ENCODE measurements around the gene SRCAP.

SRCAP gene

GRCh38 chr16:30740364-30741251 lies 41.6 kb downstream of the SRCAP start:
- DNase-seq: no peak
- CTCF ChIA-PET: interaction anchor here (0.9 kb wide), 1 partner anchor 19 kb away, joined by 4 read pairs; no protein-coding TSS in a partner anchor
- no peaks in the 10 kb centered on the region for H3K27me3 ChIP-seq (replicated peaks in 2 of 5; ENCODE audit: control insufficient read depth in 4 of 5, insufficient read depth in 5 of 5, low read length in 4 of 5)
- POLR2A ChIA-PET: no interaction called here
- no peak overlapping the region for H3K27ac ChIP-seq (ENCODE audit: insufficient read depth in 1 of 2, low read depth in 1 of 2, low read length in 2 of 2, poor library complexity in 1 of 2, severe bottlenecking in 2 of 2)
- H3K9me3 ChIP-seq (ENCODE audit: control extremely low read depth in 1 of 5, control insufficient read depth in 4 of 5, insufficient read depth in 2 of 5, low read depth in 1 of 5, low read length in 4 of 5): no peaks in the 10 kb centered on the region
- H3K4me3 ChIP-seq (ENCODE audit: control insufficient read depth in 1 of 7, extremely low read depth in 1 of 7, insufficient read depth in 4 of 7, low read depth in 2 of 7, low read length in 6 of 7): no peak overlapping the region
- H3K36me3 ChIP-seq (ENCODE audit: control insufficient read depth in 4 of 4, insufficient read depth in 4 of 4, low read length in 3 of 4): peaks cover 20 to 90% (median 61%) of the 10 kb centered on the region in 4 experiments
- H3K4me1 ChIP-seq (ENCODE audit: control extremely low read depth in 1 of 4, control insufficient read depth in 4 of 4, insufficient read depth in 4 of 4, low read length in 3 of 4): no peaks in the 10 kb centered on the region
- WGBS (ENCODE audit: insufficient coverage): 88% methylated on average over 5 of the region's 8 CpGs

- no peak for DNase-seq
- 97% methylated on average over 5 of the region's 6 CpGs for WGBS (ENCODE audit: insufficient coverage)
- ChIA-PET POLR2A (no interaction called here), CTCF (no interaction called here)
- no peaks in the 10 kb centered on the region for H3K4me1 ChIP-seq (ENCODE audit: control extremely low read depth in 1 of 4, control insufficient read depth in 4 of 4, insufficient read depth in 4 of 4, low read length in 3 of 4)
- no peak overlapping the region for H3K27ac ChIP-seq (ENCODE audit: insufficient read depth in 1 of 2, low read depth in 1 of 2, low read length in 2 of 2, poor library complexity in 1 of 2, severe bottlenecking in 2 of 2)
- peaks cover 12 to 82% (median 54%) of the 10 kb centered on the region in 4 experiments for H3K36me3 ChIP-seq (ENCODE audit: control insufficient read depth in 4 of 4, insufficient read depth in 4 of 4, low read length in 3 of 4)
- no peak overlapping the region for H3K4me3 ChIP-seq (ENCODE audit: control insufficient read depth in 1 of 7, extremely low read depth in 1 of 7, insufficient read depth in 4 of 7, low read depth in 2 of 7, low read length in 6 of 7)
- H3K9me3 ChIP-seq (ENCODE audit: control extremely low read depth in 1 of 5, control insufficient read depth in 4 of 5, insufficient read depth in 2 of 5, low read depth in 1 of 5, low read length in 4 of 5): no peaks in the 10 kb centered on the region
- H3K27me3 ChIP-seq (replicated peaks in 2 of 5; ENCODE audit: control insufficient read depth in 4 of 5, insufficient read depth in 5 of 5, low read length in 4 of 5): no peaks in the 10 kb centered on the region
Measured at GRCh38 chr16:30741461-30741914, 42.5 kb downstream of the SRCAP start.

GRCh38 chr16:30743716-30744115 lies 44.7 kb downstream of the SRCAP start:
- no peaks in the 10 kb centered on the region for H3K9me3 ChIP-seq (ENCODE audit: control extremely low read depth in 1 of 5, control insufficient read depth in 4 of 5, insufficient read depth in 2 of 5, low read depth in 1 of 5, low read length in 4 of 5)
- DNase-seq: no peak
- no peak overlapping the region for H3K27ac ChIP-seq (ENCODE audit: insufficient read depth in 1 of 2, low read depth in 1 of 2, low read length in 2 of 2, poor library complexity in 1 of 2, severe bottlenecking in 2 of 2)
- peaks cover 9 to 60% (median 34%) of the 10 kb centered on the region in 4 experiments for H3K36me3 ChIP-seq (ENCODE audit: control insufficient read depth in 4 of 4, insufficient read depth in 4 of 4, low read length in 3 of 4)
- WGBS (ENCODE audit: insufficient coverage): 100% methylated on average over 10 of the region's 11 CpGs
- H3K27me3 ChIP-seq (replicated peaks in 2 of 5; ENCODE audit: control insufficient read depth in 4 of 5, insufficient read depth in 5 of 5, low read length in 4 of 5): no peaks in the 10 kb centered on the region
- peaks cover 0 to 6% (median 4%) of the 10 kb centered on the region in 4 experiments for H3K4me1 ChIP-seq (ENCODE audit: control extremely low read depth in 1 of 4, control insufficient read depth in 4 of 4, insufficient read depth in 4 of 4, low read length in 3 of 4)
- CTCF ChIA-PET: interaction anchor here (0.9 to 1.5 kb wide), 2 partner anchors 13 to 17 kb away, joined by 5 to 6 read pairs; no protein-coding TSS in a partner anchor
- H3K4me3 ChIP-seq (ENCODE audit: control insufficient read depth in 1 of 7, extremely low read depth in 1 of 7, insufficient read depth in 4 of 7, low read depth in 2 of 7, low read length in 6 of 7): no peak overlapping the region
- POLR2A ChIA-PET: interaction anchor here (0.6 kb wide), 1 partner anchor 84 kb away, joined by 3 read pairs; no protein-coding TSS in a partner anchor

- peaks cover 6 to 55% (median 29%) of the 10 kb centered on the region in 4 experiments for H3K36me3 ChIP-seq (ENCODE audit: control insufficient read depth in 4 of 4, insufficient read depth in 4 of 4, low read length in 3 of 4)
- H3K27me3 ChIP-seq (replicated peaks in 2 of 5; ENCODE audit: control insufficient read depth in 4 of 5, insufficient read depth in 5 of 5, low read length in 4 of 5): no peaks in the 10 kb centered on the region
- ChIA-PET CTCF (interaction anchor here (0.9 kb wide), 1 partner anchor 16 kb away, joined by 5 read pairs; no protein-coding TSS in a partner anchor), POLR2A (no interaction called here)
- peaks cover 3 to 7% (median 5%) of the 10 kb centered on the region in 4 experiments for H3K4me1 ChIP-seq (ENCODE audit: control extremely low read depth in 1 of 4, control insufficient read depth in 4 of 4, insufficient read depth in 4 of 4, low read length in 3 of 4)
- no peak overlapping the region for H3K4me3 ChIP-seq (ENCODE audit: control insufficient read depth in 1 of 7, extremely low read depth in 1 of 7, insufficient read depth in 4 of 7, low read depth in 2 of 7, low read length in 6 of 7)
- no peak for DNase-seq
- no peaks in the 10 kb centered on the region for H3K9me3 ChIP-seq (ENCODE audit: control extremely low read depth in 1 of 5, control insufficient read depth in 4 of 5, insufficient read depth in 2 of 5, low read depth in 1 of 5, low read length in 4 of 5)
- H3K27ac ChIP-seq (ENCODE audit: insufficient read depth in 1 of 2, low read depth in 1 of 2, low read length in 2 of 2, poor library complexity in 1 of 2, severe bottlenecking in 2 of 2): no peak overlapping the region
- no CpG with 5 or more reads among the region's 2 CpGs for WGBS (ENCODE audit: insufficient coverage)
Measured at GRCh38 chr16:30744183-30744582, 45.2 kb downstream of the SRCAP start.

GRCh38 chr16:30745082-30745481 lies 46.1 kb downstream of the SRCAP start:
- WGBS (ENCODE audit: insufficient coverage): 100% methylated on average over 1 of the region's 2 CpGs
- no peak overlapping the region for H3K4me3 ChIP-seq (ENCODE audit: control insufficient read depth in 1 of 7, extremely low read depth in 1 of 7, insufficient read depth in 4 of 7, low read depth in 2 of 7, low read length in 6 of 7)
- ChIA-PET POLR2A (no interaction called here), CTCF (no interaction called here)
- no peaks in the 10 kb centered on the region for H3K9me3 ChIP-seq (ENCODE audit: control extremely low read depth in 1 of 5, control insufficient read depth in 4 of 5, insufficient read depth in 2 of 5, low read depth in 1 of 5, low read length in 4 of 5)
- H3K27me3 ChIP-seq (replicated peaks in 2 of 5; ENCODE audit: control insufficient read depth in 4 of 5, insufficient read depth in 5 of 5, low read length in 4 of 5): no peaks in the 10 kb centered on the region
- peaks cover 3 to 13% (median 6%) of the 10 kb centered on the region in 4 experiments for H3K4me1 ChIP-seq (ENCODE audit: control extremely low read depth in 1 of 4, control insufficient read depth in 4 of 4, insufficient read depth in 4 of 4, low read length in 3 of 4)
- H3K36me3 ChIP-seq (ENCODE audit: control insufficient read depth in 4 of 4, insufficient read depth in 4 of 4, low read length in 3 of 4): peaks cover 6 to 48% (median 23%) of the 10 kb centered on the region in 4 experiments
- H3K27ac ChIP-seq (ENCODE audit: insufficient read depth in 1 of 2, low read depth in 1 of 2, low read length in 2 of 2, poor library complexity in 1 of 2, severe bottlenecking in 2 of 2): no peak overlapping the region
- DNase-seq: no peak

GRCh38 chr16:30746638-30747175 lies 47.7 kb downstream of the SRCAP start:
- 90% methylated on average over 8 of the region's 9 CpGs for WGBS (ENCODE audit: insufficient coverage)
- peaks cover 3 to 13% (median 6%) of the 10 kb centered on the region in 4 experiments for H3K4me1 ChIP-seq (ENCODE audit: control extremely low read depth in 1 of 4, control insufficient read depth in 4 of 4, insufficient read depth in 4 of 4, low read length in 3 of 4)
- no peaks in the 10 kb centered on the region for H3K9me3 ChIP-seq (ENCODE audit: control extremely low read depth in 1 of 5, control insufficient read depth in 4 of 5, insufficient read depth in 2 of 5, low read depth in 1 of 5, low read length in 4 of 5)
- H3K4me3 ChIP-seq (ENCODE audit: control insufficient read depth in 1 of 7, extremely low read depth in 1 of 7, insufficient read depth in 4 of 7, low read depth in 2 of 7, low read length in 6 of 7): no peak overlapping the region
- no peak for DNase-seq
- no peaks in the 10 kb centered on the region for H3K27me3 ChIP-seq (replicated peaks in 2 of 5; ENCODE audit: control insufficient read depth in 4 of 5, insufficient read depth in 5 of 5, low read length in 4 of 5)
- ChIA-PET POLR2A (no interaction called here), CTCF (interaction anchor here (0.9 to 1.5 kb wide), 5 partner anchors 15 to 58 kb away, joined by 3 to 4 read pairs (median 3); no protein-coding TSS in a partner anchor)
- peaks cover 10 to 47% (median 25%) of the 10 kb centered on the region in 4 experiments for H3K36me3 ChIP-seq (ENCODE audit: control insufficient read depth in 4 of 4, insufficient read depth in 4 of 4, low read length in 3 of 4)
- H3K27ac ChIP-seq (ENCODE audit: insufficient read depth in 1 of 2, low read depth in 1 of 2, low read length in 2 of 2, poor library complexity in 1 of 2, severe bottlenecking in 2 of 2): no peak overlapping the region
